ENCODE measurements around the gene LGR6. TPM values are rescaled to one million over a fixed set of nuclear protein-coding genes. Genes with fewer than 3 reads are reported as not detected.

Gene LGR6
- total and polyA plus RNA-seq, 2 of the 8 experiments (the other 6 are each of a cell fraction or from before 2014, with no cell fraction given) = 0.50 to 1.0 TPM

DNA sequence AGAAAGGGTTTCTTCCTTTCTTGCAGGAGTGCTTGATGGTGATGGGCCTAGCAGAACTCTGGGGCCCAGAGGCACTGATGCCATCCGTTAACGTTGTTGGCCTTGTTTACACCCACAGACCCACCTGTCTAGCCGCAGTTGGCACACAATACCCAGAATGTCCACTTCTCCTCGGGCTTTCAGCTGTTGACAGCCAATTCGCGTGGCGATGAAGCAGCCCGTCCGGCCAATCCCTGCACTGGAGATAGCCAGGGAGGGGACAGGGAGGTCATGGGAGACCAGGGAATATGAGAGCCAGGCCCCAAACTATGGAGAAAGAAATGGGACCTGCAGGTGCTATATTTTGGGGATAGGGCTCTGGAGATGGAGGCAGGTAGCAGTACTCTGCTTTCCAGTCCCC, 43.4 kb upstream of the LGR6 start:
- Histone ChIP-seq H2BK20ac (ENCODE audit: low read length) (no peak overlapping the region), H3K23ac (ENCODE audit: insufficient read length) (no peak overlapping the region), H3K9ac (replicated peaks in 1 of 4; ENCODE audit: extremely low read depth in 1 of 4, low read depth in 3 of 4, low read length in 3 of 4) (no peak overlapping the region), H4K5ac (ENCODE audit: insufficient read length, low read depth, low read length) (no peak overlapping the region), H3K9me3 (ENCODE audit: insufficient read depth in 2 of 2, low read depth in 1 of 2, low read length in 1 of 2) (no peaks in the 10 kb centered on the region), H4K91ac (replicated peaks; ENCODE audit: insufficient read length, low read length) (no peak overlapping the region), H2BK12ac (ENCODE audit: low read depth, low read length) (no peak overlapping the region), H2BK120ac (replicated peaks; ENCODE audit: low read depth, low read length) (no peak overlapping the region), H3K23me2 (ENCODE audit: low read depth, low read length) (0 out of 2 replicates have a peak, but pooled peaks cover 2% of the 10 kb centered on the region), H4K8ac (ENCODE audit: extremely low read depth, insufficient read depth, low read length) (no peak overlapping the region), H3K27ac (ENCODE audit: low read depth, low read length) (no peak overlapping the region), H2AFZ (ENCODE audit: low read length) (no peak overlapping the region), H3K4me3 (ENCODE audit: extremely low read depth in 1 of 4, insufficient read depth in 2 of 4, low read depth in 3 of 4, low read length in 4 of 4) (no peak overlapping the region), H3K4me2 (ENCODE audit: insufficient read depth in 1 of 2, low read depth in 2 of 2, low read length in 2 of 2) (no peak overlapping the region), H3K36me3 (ENCODE audit: control insufficient read depth in 2 of 4, insufficient read depth in 4 of 4, low read length in 3 of 4) (no peaks in the 10 kb centered on the region), H2BK15ac (ENCODE audit: low read length) (no peak overlapping the region), H3K56ac (replicated peaks; ENCODE audit: insufficient read length, low read depth, low read length) (no peak overlapping the region), H4K20me1 (replicated peaks in 1 of 2; ENCODE audit: control insufficient read depth in 1 of 2, insufficient read depth in 2 of 2, low read length in 2 of 2) (no peaks in the 10 kb centered on the region), H2BK5ac (ENCODE audit: low read depth, low read length) (no peak overlapping the region), H3K27me3 (replicated peaks in 1 of 4; ENCODE audit: control insufficient read depth in 3 of 4, extremely low read depth in 1 of 4, insufficient read depth in 3 of 4, low read length in 3 of 4) (peaks cover 0 to 4% (median 2%) of the 10 kb centered on the region in 4 experiments; a peak in 2 of 7 replicates), H3K4me1 (replicated peaks in 1 of 4; ENCODE audit: control insufficient read depth in 3 of 4, insufficient read depth in 4 of 4, low read length in 3 of 4) (peaks cover 2 to 6% (median 3%) of the 10 kb centered on the region in 4 experiments; a peak in 5 of 7 replicates), H3K14ac (ENCODE audit: insufficient read length) (no peak overlapping the region), H3K4ac (replicated peaks; ENCODE audit: insufficient read length, low read depth, low read length) (no peak overlapping the region), H2AK5ac (ENCODE audit: low read depth, low read length) (no peak overlapping the region), H3K79me1 (ENCODE audit: low read depth, low read length) (no peaks in the 10 kb centered on the region), H3K79me2 (ENCODE audit: control insufficient read depth in 1 of 2, insufficient read depth in 2 of 2, low read length in 2 of 2) (no peaks in the 10 kb centered on the region), H3K18ac (ENCODE audit: extremely low read depth, low read length) (no peak overlapping the region)
- FAIRE-seq (no peak), DNase-seq (ENCODE audit: low read depth in 1 of 2, low spot score in 2 of 2) (no peak)
- ChIA-PET POLR2A (ENCODE audit: partially characterized antibody) (no interaction called here), CTCF (ENCODE audit: partially characterized antibody) (interaction anchor here (0.6 to 2.2 kb wide), 6 partner anchors 9 to 485 kb away, joined by 3 to 10 read pairs (median 4); no protein-coding TSS in a partner anchor)
- WGBS, 2 experiments (ENCODE audit: extremely low coverage in 1 of 2, insufficient coverage in 1 of 2, insufficient read length in 1 of 2, insufficient replicate concordance in 2 of 2, low coverage in 1 of 2, low lambda C conversion rate in 2 of 2, missing lambda C conversion rate in 1 of 2) = 96% methylated on average over 9 of the region's 9 CpGs; no CpG with 5 or more reads in 1 of the 2 experiments
- TF ChIP-seq HDAC6 (IDR thresholded peaks at IDR 0.05; ENCODE audit: low read depth, low read length) (no peak), NRF1 (IDR thresholded peaks at IDR 0.05; ENCODE audit: low read depth, low read length) (no peak), BRCA1 (IDR thresholded peaks at IDR 0.05; ENCODE audit: low read depth, low read length) (no peak), CREB1 (IDR thresholded peaks at IDR 0.05) (no peak), CHD1 (IDR thresholded peaks at IDR 0.05; ENCODE audit: low read depth, low read length) (no peak), POU5F1 (IDR thresholded peaks at IDR 0.05; ENCODE audit: low read depth, low read length) (no peak), SIN3A (conservative IDR thresholded peaks at IDR 0.05 in 1 of 2, IDR thresholded peaks at IDR 0.05 in 1 of 2; ENCODE audit: low read depth in 1 of 2, low read length in 2 of 2) (no peak), KDM1A (IDR thresholded peaks at IDR 0.05; ENCODE audit: borderline replicate concordance, low read length) (no peak), ASH2L (IDR thresholded peaks at IDR 0.05; ENCODE audit: low read length) (no peak), SP1 (IDR thresholded peaks at IDR 0.05; ENCODE audit: low read depth, low read length) (no peak), SUZ12 (IDR thresholded peaks at IDR 0.05; ENCODE audit: low read length) (no peak)
- TF ChIP-seq, protein P1, sequence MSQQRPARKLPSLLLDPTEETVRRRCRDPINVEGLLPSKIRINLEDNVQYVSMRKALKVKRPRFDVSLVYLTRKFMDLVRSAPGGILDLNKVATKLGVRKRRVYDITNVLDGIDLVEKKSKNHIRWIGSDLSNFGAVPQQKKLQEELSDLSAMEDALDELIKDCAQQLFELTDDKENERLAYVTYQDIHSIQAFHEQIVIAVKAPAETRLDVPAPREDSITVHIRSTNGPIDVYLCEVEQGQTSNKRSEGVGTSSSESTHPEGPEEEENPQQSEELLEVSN (IDR thresholded peaks at IDR 0.05) = no peak
- TF ChIP-seq, protein P2, sequence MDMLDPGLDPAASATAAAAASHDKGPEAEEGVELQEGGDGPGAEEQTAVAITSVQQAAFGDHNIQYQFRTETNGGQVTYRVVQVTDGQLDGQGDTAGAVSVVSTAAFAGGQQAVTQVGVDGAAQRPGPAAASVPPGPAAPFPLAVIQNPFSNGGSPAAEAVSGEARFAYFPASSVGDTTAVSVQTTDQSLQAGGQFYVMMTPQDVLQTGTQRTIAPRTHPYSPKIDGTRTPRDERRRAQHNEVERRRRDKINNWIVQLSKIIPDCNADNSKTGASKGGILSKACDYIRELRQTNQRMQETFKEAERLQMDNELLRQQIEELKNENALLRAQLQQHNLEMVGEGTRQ (IDR thresholded peaks at IDR 0.05; ENCODE audit: low read length) = no peak
